ENCODE measurements around the gene CRIM1.

The CRIM1 gene

DNA sequence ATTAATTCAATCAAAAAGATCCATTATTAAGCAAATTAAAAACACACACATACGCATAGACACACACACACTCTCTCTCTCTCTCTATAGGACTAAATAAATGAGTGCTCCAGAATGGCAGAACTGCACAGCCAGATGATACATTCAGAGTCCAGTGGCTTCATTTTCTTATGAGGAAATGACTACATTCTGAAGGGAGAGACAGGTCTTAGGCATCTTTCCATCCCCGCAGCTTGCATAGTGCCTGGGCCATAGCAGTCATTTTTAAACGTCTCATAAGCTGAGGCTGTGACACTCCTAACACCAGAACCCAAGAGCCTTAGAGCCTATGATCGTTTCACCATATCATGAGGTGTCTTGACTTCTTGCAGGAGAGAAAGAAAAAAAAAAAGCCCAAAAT is 211.3 kb downstream of the CRIM1 start:
- peaks cover 0 to 8% (median 6%) of the 10 kb centered on the region in 3 donors for H3K36me3 ChIP-seq
- no peaks in the 10 kb centered on the region for H3K9me3 ChIP-seq
- H3K4me3 ChIP-seq, result no peak overlapping the region
- intact Hi-C loops (cut with DNase I; ENCODE audit: low total_unique reads), result no loop called here
- DNase-seq, result no peak
- no peak overlapping the region for H3K27ac ChIP-seq
- peaks cover 0 to 24% (median 11%) of the 10 kb centered on the region in 4 donors for H3K4me1 ChIP-seq
- no peaks in the 10 kb centered on the region for H3K27me3 ChIP-seq
- TF ChIP-seq, protein P1, sequence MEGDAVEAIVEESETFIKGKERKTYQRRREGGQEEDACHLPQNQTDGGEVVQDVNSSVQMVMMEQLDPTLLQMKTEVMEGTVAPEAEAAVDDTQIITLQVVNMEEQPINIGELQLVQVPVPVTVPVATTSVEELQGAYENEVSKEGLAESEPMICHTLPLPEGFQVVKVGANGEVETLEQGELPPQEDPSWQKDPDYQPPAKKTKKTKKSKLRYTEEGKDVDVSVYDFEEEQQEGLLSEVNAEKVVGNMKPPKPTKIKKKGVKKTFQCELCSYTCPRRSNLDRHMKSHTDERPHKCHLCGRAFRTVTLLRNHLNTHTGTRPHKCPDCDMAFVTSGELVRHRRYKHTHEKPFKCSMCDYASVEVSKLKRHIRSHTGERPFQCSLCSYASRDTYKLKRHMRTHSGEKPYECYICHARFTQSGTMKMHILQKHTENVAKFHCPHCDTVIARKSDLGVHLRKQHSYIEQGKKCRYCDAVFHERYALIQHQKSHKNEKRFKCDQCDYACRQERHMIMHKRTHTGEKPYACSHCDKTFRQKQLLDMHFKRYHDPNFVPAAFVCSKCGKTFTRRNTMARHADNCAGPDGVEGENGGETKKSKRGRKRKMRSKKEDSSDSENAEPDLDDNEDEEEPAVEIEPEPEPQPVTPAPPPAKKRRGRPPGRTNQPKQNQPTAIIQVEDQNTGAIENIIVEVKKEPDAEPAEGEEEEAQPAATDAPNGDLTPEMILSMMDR (IDR thresholded peaks at IDR 0.05), result no peak

DNA sequence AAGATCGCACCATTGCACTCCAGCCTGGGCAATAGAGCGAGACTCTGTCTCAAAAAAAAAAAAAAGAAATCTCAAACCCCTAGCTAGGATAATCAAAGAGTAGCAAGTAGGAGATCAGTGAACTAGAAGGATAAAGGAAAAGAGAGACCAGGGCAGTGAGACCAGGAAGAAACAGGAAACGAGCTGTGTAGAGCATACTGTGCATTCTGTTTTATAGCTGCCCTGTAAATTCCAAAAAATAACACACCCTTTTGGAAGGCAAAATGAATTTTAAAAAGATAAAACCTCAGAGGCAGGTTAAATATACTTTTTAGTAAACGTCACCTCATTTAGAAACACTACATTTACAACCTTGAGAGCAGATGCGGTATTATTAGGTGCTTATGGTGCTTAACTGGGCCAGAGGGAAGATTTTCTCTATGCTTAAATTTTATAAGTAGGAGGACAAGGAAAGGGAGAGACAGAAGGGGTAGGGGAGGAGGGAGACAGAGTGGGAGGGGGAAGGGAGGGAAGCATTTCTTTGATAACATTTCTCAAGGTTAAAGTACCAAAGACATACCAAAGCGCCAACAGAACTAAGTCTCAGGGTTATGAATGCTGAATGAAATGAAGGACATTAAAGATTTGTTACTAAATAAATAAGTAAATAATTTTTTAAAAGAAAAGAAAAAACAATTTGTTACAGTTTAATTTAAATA is 212.3 kb downstream of the CRIM1 start:
- peaks cover 0 to 14% (median 4%) of the 10 kb centered on the region in 4 donors for H3K4me1 ChIP-seq
- TF ChIP-seq, protein P1 (IDR thresholded peaks at IDR 0.05), result no peak
- intact Hi-C loops (cut with DNase I; ENCODE audit: low total_unique reads), result no loop called here
- H3K4me3 ChIP-seq, result no peak overlapping the region
- peaks cover 0 to 8% (median 6%) of the 10 kb centered on the region in 3 donors for H3K36me3 ChIP-seq
- H3K27ac ChIP-seq, result no peak overlapping the region
- H3K27me3 ChIP-seq, result no peaks in the 10 kb centered on the region
- no peaks in the 10 kb centered on the region for H3K9me3 ChIP-seq
- DNase-seq, result no peak

DNA sequence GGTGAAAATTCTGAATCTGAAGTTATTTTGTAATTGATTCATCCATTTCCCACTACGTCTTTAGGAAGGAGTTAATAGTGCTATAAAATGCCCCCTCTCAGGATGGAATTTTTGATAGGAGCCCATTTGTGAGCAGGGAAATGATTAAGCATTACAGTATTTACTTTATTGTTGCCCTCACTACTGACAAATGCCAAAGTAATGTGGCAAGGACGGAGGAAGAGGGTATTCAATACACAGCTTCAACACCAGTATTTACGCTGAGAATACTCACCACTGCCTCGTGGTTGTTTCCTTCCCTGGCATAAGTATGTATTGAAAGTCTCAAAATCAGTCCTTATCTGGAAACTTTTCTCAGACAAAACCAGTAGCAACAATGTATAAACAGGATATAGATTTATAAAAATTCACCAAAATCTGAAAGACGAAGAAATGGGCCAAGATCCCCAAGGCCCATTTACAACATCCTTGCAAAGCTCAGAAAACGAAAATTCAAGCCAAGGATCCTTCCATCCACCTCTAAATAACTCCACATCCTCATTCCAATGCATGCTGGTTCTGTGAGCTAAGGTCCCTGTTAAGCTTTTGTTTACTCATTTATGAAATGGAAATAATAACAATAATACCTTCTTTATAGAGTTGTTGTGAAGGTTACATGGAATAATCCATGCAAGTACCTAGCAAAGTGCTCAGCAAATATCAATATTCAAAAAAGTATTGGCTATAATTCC is 213.1 kb downstream of the CRIM1 start:
- Histone ChIP-seq H3K4me3 (no peak overlapping the region), H3K4me1 (peaks cover 0 to 7% (median 0%) of the 10 kb centered on the region in 4 donors), H3K27ac (no peak overlapping the region), H3K36me3 (peaks cover 0 to 13% (median 6%) of the 10 kb centered on the region in 3 donors), H3K27me3 (no peaks in the 10 kb centered on the region), H3K9me3 (no peaks in the 10 kb centered on the region)
- intact Hi-C loops (cut with DNase I; ENCODE audit: low total_unique reads), result no loop called here
- TF ChIP-seq, protein P1 (IDR thresholded peaks at IDR 0.05), result no peak
- DNase-seq, result no peak

DNA sequence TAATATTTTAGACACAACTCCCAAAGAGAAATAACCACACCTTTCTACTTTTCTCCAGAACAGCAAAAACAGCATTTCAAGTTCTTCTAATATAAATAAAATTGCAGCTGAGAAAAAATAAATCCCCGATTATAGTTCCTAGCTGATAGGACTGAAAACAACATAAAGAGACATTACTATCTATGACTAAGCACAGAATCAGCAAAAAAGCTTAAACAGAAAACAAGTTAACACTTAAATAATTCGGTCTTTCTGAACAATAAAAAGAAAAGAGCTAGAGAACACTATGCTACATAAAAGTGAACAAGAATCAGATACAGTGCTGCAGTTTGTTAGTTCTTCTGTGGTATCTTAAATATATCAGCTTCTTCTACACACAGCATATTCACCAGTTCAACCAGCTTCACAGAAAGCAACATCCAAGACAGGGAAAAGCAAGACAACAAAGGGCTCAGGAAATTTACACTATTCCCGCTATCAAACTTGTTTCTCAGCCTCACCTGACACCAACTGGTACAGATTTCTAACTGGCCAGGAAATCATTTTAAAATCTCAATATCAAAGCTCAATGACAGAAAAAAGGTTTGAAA is 213.8 kb downstream of the CRIM1 start:
- no peaks in the 10 kb centered on the region for H3K27me3 ChIP-seq
- no peak overlapping the region for H3K4me3 ChIP-seq
- peaks cover 0 to 7% (median 0%) of the 10 kb centered on the region in 4 donors for H3K4me1 ChIP-seq
- TF ChIP-seq, protein P1 (IDR thresholded peaks at IDR 0.05), result no peak
- no peaks in the 10 kb centered on the region for H3K9me3 ChIP-seq
- DNase-seq, result no peak
- intact Hi-C loops (cut with DNase I; ENCODE audit: low total_unique reads), result no loop called here
- H3K27ac ChIP-seq, result no peak overlapping the region
- peaks cover 0 to 13% (median 4%) of the 10 kb centered on the region in 3 donors for H3K36me3 ChIP-seq

DNA sequence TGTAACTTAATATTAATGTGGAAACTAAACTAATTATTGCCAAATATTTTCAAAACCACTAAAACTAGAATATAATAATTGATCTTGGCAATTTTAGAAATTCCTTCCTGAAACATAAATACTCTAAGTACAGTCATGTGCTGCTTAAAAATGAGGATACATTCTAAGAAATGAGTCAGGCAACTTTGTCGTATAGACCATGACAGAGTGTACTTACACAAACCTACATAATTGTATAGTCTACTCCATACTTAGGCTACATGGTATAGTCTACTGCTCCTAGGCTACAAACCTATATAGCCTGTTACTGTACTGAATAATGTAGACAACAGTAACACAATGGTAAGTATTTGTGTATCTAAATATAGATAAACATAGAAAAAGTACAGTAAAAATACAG is 214.8 kb downstream of the CRIM1 start:
- H3K4me3 ChIP-seq, result no peak overlapping the region
- DNase-seq, result no peak
- intact Hi-C loops (cut with DNase I; ENCODE audit: low total_unique reads), result no loop called here
- H3K9me3 ChIP-seq, result no peaks in the 10 kb centered on the region
- H3K4me1 ChIP-seq, result peaks cover 0 to 7% (median 0%) of the 10 kb centered on the region in 4 donors
- H3K36me3 ChIP-seq, result peaks cover 0 to 18% (median 0%) of the 10 kb centered on the region in 3 donors
- no peaks in the 10 kb centered on the region for H3K27me3 ChIP-seq
- no peak overlapping the region for H3K27ac ChIP-seq
- TF ChIP-seq, protein P1 (IDR thresholded peaks at IDR 0.05), result no peak
